Measurements from ENCODE around the gene MACROD2. TPM values are rescaled to one million over a fixed set of nuclear protein-coding genes. Genes with fewer than 3 reads are reported as not detected.

Gene MACROD2
- total and polyA plus RNA-seq, 2 of the 4 experiments (the other 2 are of a cell fraction) = not detected

GRCh38 chr20:15061955-15062354 is 1066.6 kb downstream of the MACROD2 start:
- H3K4me1 ChIP-seq (ENCODE audit: control insufficient read depth, insufficient read depth, low read length) = no peaks in the 10 kb centered on the region
- no peak overlapping the region for H2BK5ac ChIP-seq (ENCODE audit: low read depth, low read length, poor library complexity, severe bottlenecking)
- H3K79me1 ChIP-seq (ENCODE audit: low read depth in 1 of 2, low read length in 2 of 2) = no peaks in the 10 kb centered on the region
- H4K8ac ChIP-seq (ENCODE audit: low read depth in 2 of 2, low read length in 2 of 2) = no peak overlapping the region
- H2BK15ac ChIP-seq (ENCODE audit: low read depth, low read length) = no peak overlapping the region
- dilution Hi-C loops (cut with HindIII; ENCODE audit: low sequenced_read_pairs, unreplicated experiment) = no loop called here
- no peaks in the 10 kb centered on the region for H3K27me3 ChIP-seq (ENCODE audit: control insufficient read depth, insufficient read depth, low read length)
- no peak overlapping the region for H3K14ac ChIP-seq (replicated peaks; ENCODE audit: low read depth, low read length)
- peaks cover 15% of the 10 kb centered on the region for H3K9me3 ChIP-seq (ENCODE audit: control insufficient read depth, insufficient read depth, low read length)
- no peak overlapping the region for H4K5ac ChIP-seq (ENCODE audit: low read depth, low read length)
- no peak overlapping the region for H4K91ac ChIP-seq (ENCODE audit: insufficient read depth, low read depth, low read length)
- no peak overlapping the region for H3K4me3 ChIP-seq (ENCODE audit: insufficient read depth, low read depth, low read length)
- H3K9ac ChIP-seq (ENCODE audit: low read depth, low read length) = no peak overlapping the region
- H4K20me1 ChIP-seq (ENCODE audit: insufficient read depth, low read length) = no peaks in the 10 kb centered on the region
- 67% methylated on average over 1 of the region's 1 CpG; no CpG with 5 or more reads in 1 of the 2 experiments for WGBS, 2 experiments (ENCODE audit: extremely low coverage in 2 of 2, insufficient read length in 1 of 2)
- H3K9me1 ChIP-seq (ENCODE audit: insufficient read depth, low read length) = no peaks in the 10 kb centered on the region
- no peak overlapping the region for H2AK9ac ChIP-seq (replicated peaks; ENCODE audit: low read depth, low read length, poor library complexity)
- H3K4ac ChIP-seq (ENCODE audit: low read depth, low read length) = no peak overlapping the region
- no peak for DNase-seq
- no peak overlapping the region for H2AK5ac ChIP-seq (ENCODE audit: low read depth, low read length)
- TF ChIP-seq ELK1 (IDR thresholded peaks at IDR 0.05; ENCODE audit: borderline replicate concordance, low read depth, low read length) (no peak), CEBPB (IDR thresholded peaks at IDR 0.05; ENCODE audit: low read depth, low read length) (no peak), RCOR1 (IDR thresholded peaks at IDR 0.05; ENCODE audit: insufficient replicate concordance, low read length) (no peak), CHD1 (IDR thresholded peaks at IDR 0.05; ENCODE audit: low read depth, low read length) (no peak), RFX5 (IDR thresholded peaks at IDR 0.05; ENCODE audit: low read depth, low read length) (no peak), RAD21 (IDR thresholded peaks at IDR 0.05; ENCODE audit: low read length) (no peak), MXI1 (IDR thresholded peaks at IDR 0.05; ENCODE audit: borderline replicate concordance, low read depth, low read length) (no peak), MAFK (IDR thresholded peaks at IDR 0.05; ENCODE audit: low read depth, low read length) (no peak), USF2 (IDR thresholded peaks at IDR 0.05; ENCODE audit: low read depth, low read length) (no peak), BHLHE40 (IDR thresholded peaks at IDR 0.05; ENCODE audit: low read depth, low read length) (no peak), NFE2L2 (IDR thresholded peaks at IDR 0.05; ENCODE audit: low read depth, low read length) (no peak), SMC3 (IDR thresholded peaks at IDR 0.05; ENCODE audit: low read depth, low read length) (no peak), FOS (IDR thresholded peaks at IDR 0.05; ENCODE audit: low read depth, low read length) (no peak), POLR2A (IDR thresholded peaks at IDR 0.05; ENCODE audit: low read depth, low read length) (no peak), MAZ (IDR thresholded peaks at IDR 0.05; ENCODE audit: borderline replicate concordance, low read depth, low read length) (no peak), CTCF (conservative IDR thresholded peaks at IDR 0.05; ENCODE audit: low read depth, low read length) (no peak)
- H2BK120ac ChIP-seq (ENCODE audit: low read depth, low read length) = no peak overlapping the region
- H3K18ac ChIP-seq (ENCODE audit: low read depth, low read length) = no peak overlapping the region
- ATAC-seq (ENCODE audit: low read depth) = no peak
- no peak overlapping the region for H2AFZ ChIP-seq (replicated peaks; ENCODE audit: low read length, poor library complexity)
- no peaks in the 10 kb centered on the region for H3K36me3 ChIP-seq (ENCODE audit: control insufficient read depth, insufficient read depth, low read length)
- H3K56ac ChIP-seq (ENCODE audit: extremely low read depth, insufficient read depth, low read length) = no peak overlapping the region
- in situ Hi-C loops (cut with MboI; ENCODE audit: low sequenced_read_pairs) = no loop called here
- H2BK20ac ChIP-seq (ENCODE audit: low read depth, low read length) = no peak overlapping the region
- H3K27ac ChIP-seq (ENCODE audit: insufficient read depth, low read length) = no peak overlapping the region
- ChIA-PET POLR2A (ENCODE audit: unreplicated experiment) (no interaction called here), CTCF (no interaction called here)
- no TSS peak for BruUV-seq (replicated peaks)
- intact Hi-C loops (cut with micrococcal nuclease) = no loop called here
- H3K23ac ChIP-seq (ENCODE audit: low read depth, low read length) = no peak overlapping the region
- H3K4me2 ChIP-seq (ENCODE audit: low read depth, low read length) = no peak overlapping the region

Data from IMR-90 (cell line).